ENCODE results near the gene ERMN.
"Not testable (repeated sequence)": the region's sequence is repeated elsewhere in the genome, so short reads cannot be mapped to it uniquely, and the experiment has no call there.

Gene ERMN

DNA sequence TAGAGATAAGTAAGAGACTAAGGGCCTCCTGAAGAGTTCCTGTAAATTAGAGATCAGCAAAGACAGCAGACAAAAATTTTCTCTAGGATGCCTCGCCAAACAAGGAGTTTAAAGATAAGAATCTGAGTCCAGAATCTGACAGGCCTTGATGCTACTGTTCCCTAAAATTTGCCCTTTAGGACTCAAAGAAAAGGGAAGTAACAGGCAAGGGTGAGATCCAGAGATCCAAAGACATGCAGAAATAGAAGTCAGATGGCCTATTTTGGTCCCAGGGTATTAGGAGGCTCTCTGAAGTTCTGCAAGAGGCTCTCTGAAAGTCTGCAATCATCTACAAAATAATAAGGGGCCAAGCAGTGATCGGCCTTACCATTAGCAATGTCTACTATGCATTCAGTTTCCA lies 35.1 kb downstream of the ERMN start:
- peak; percentile 18 for DNase-seq

DNA sequence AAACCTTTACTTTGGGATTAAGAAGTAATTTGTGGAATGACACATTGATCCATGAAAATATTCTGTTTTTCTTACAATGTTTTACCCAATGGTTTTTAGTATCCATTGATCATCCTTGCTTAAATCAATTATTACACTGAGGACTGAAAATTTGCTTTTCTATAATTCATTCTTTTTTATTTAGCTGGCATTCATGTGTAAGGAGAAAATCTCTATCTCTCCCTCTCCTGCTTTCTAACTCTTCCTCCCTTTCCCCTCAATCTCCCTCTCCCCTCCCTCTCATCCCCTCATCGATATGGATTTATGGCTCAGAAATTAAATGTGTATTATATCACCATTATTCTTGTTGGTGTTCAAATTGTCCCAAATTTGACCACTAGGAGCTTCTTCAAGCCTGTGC lies 38.5 kb downstream of the ERMN start:
- no peak for DNase-seq

DNA sequence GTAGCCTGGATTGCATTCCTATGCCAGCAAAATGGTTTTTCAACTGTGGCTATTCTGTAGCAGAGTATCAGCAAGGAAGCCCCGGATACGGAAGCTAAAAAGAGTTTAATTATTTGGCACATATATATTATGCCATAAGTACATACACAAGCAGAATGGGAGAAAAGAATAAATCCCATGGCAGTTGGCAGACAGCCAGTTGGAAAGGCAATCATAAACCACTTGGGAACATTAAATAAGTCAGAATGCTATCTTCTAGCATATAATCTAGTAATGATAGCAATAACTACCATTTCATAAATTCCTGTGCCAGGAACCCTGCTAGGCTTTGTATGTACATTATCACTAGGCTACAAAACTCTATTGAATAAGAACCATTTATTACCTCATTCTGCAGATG lies 42.2 kb downstream of the ERMN start:
- DNase-seq: no peak

DNA sequence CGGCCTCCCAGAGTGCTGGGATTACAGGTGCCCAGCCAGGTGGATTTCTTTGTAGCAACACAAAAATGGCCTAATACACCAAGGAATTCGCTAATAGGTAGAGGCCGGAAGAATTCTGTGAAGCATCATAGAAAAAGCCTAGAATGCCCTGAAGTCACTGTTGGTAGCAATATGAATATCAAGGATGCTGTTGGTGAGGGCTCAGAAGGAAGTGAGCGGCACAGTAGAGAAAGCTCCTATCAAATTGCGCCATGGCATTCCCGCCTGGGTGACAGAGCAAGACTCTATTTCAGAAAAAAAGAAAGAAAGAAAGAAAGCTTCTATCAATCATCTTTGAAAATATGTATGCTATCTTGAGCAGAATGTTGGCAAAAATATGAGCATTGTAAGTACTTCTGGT lies 44.3 kb downstream of the ERMN start:
- no peak for DNase-seq

DNA sequence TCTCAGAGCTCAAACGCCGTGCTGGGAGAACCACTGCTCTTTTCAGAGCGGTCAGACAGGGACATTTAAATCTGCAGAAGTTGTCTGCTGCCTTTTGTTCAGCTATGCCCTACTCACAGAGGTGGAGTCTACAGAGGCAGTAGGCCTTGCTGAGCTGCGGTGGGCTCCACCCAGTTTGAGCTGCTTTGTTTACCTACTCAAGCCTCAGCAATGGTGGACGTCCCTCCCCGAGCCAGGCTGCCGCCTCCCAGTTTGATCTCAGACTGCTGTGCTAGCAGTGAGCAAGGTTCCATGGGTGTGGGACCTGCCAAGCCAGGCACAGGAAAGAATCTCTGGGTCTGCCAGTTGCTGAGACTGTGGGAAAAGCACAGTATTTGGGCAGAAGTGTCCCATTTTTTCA lies 46.3 kb downstream of the ERMN start:
- not testable (repeated sequence) for DNase-seq

DNA sequence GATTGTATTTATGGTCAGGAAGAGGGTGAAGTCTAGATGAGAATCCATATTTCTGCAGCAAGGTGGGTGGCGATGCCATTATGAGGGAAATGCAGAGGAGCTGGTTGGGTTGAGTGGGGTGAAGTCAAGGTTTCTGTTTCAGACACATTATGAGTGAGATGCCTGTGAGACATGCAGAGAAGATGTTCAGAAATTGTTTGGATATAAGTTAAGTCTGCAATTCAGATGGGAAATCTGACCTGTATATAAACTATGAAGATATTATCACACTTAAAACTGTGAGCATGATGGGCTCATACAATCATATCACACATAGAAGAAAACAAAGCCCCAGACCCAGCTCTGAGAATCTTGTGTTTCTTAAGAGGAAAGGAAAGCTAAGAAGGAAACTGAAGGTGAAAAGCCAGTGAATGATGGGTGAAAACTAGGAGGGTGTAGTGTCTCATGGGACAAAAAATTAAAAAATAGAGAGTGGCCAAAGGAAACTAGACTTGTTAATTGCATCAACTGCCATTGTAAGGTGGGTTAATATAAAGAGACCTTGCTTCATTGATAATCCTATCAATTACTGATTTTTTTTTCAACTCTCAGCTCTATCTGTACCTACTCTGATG lies 53.9 kb downstream of the ERMN start:
- no peak for DNase-seq

DNA sequence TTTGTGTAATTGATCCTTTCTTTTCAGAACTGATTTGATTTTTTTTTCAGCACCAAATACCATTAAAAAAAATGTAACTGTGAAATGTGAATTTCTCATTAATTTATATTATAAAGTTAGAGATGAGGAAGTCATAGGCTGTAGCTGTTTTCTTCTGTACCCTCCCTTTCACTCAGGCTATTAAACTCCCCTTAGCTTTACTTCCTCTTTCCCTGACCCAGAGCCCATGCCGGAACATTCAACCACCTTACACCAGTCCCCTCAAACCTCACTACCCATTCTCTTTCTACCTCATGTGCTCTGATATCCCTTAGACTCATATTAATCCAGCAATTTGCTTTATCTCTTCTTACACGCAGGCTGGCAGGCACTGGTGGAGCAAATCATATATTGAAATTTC lies 55.7 kb downstream of the ERMN start:
- DNase-seq: peak; percentile 82

DNA sequence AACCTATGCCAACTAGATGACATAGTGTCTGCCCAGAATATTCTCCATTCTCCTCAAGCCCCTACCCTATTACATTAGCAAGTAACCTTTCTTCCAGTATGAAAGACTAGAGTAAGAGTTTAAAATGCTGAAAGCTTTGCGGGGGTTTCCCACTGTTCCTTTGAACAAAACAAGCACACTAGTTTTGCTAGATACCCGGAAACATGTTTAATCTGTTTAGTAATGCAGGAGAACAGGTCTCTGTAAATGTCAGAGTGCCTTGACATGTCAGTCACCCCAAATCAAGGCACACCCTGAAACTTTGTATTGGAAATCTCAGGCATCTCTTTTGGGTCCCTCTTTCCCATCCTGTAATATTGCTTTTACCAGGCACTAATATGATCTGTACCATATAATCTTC lies 56.6 kb downstream of the ERMN start:
- DNase-seq: no peak
